ENCODE data around the gene JAK1. TPM values are rescaled to one million over a fixed set of nuclear protein-coding genes. Genes with fewer than 3 reads are reported as not detected.

JAK1 gene
- total RNA-seq, 1 donor from 2014 or later = 106 TPM

- no peak for TF ChIP-seq CTCF (IDR thresholded peaks at IDR 0.05; ENCODE audit: borderline replicate concordance)
- Histone ChIP-seq H3K4me3 (no peak overlapping the region), H3K36me3 (peaks cover 5% of the 10 kb centered on the region), H3K4me1 (peaks cover 9% of the 10 kb centered on the region), H3K27me3 (ENCODE audit: low read depth) (no peaks in the 10 kb centered on the region), H3K27ac (replicated peaks) (no peak overlapping the region), H3K9me3 (replicated peaks) (peaks cover 21% of the 10 kb centered on the region)
- DNase-seq = no peak
- intact Hi-C loops (cut with micrococcal nuclease) = no loop called here
Measured at GRCh38 chr1:64996541-64997257, 30.4 kb upstream of the JAK1 start.

DNA sequence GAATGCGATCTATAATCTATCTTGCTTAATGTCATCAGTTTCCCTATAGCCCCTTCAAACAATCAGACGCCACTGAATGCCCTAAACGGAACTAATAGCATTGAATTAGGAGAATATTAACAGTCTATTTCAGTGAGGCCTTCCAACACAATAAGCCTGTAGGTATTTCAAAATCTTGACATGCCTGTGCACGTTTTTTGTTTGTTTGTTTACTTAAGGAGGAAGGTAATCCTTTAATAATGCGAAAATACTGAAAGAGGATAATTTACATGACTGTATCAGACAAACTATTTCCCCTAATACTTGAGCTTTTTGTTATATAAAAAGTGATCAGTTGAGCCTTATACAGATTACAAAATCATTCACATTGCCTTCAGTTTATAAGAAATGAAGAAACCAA is 29.0 kb upstream of the JAK1 start:
- H3K27me3 ChIP-seq (ENCODE audit: low read depth) = no peaks in the 10 kb centered on the region
- H3K9me3 ChIP-seq (replicated peaks) = peaks cover 21% of the 10 kb centered on the region
- intact Hi-C loops (cut with micrococcal nuclease) = no loop called here
- no peak overlapping the region for H3K4me3 ChIP-seq
- no peak overlapping the region for H3K27ac ChIP-seq (replicated peaks)
- peaks cover 5% of the 10 kb centered on the region for H3K36me3 ChIP-seq
- no peak for TF ChIP-seq CTCF (IDR thresholded peaks at IDR 0.05; ENCODE audit: borderline replicate concordance)
- DNase-seq = no peak
- H3K4me1 ChIP-seq = no peaks in the 10 kb centered on the region

GRCh38 chr1:64986903-64987871 is 20.8 kb upstream of the JAK1 start:
- H3K4me1 ChIP-seq = peaks cover 12% of the 10 kb centered on the region
- no peak for DNase-seq
- H3K27ac ChIP-seq (replicated peaks) = no peak overlapping the region
- no peak for TF ChIP-seq CTCF (IDR thresholded peaks at IDR 0.05; ENCODE audit: borderline replicate concordance)
- peaks cover 23% of the 10 kb centered on the region for H3K36me3 ChIP-seq
- intact Hi-C loops (cut with micrococcal nuclease) = no loop called here
- no peaks in the 10 kb centered on the region for H3K27me3 ChIP-seq (ENCODE audit: low read depth)
- no peaks in the 10 kb centered on the region for H3K9me3 ChIP-seq (replicated peaks)
- H3K4me3 ChIP-seq = no peak overlapping the region

DNA sequence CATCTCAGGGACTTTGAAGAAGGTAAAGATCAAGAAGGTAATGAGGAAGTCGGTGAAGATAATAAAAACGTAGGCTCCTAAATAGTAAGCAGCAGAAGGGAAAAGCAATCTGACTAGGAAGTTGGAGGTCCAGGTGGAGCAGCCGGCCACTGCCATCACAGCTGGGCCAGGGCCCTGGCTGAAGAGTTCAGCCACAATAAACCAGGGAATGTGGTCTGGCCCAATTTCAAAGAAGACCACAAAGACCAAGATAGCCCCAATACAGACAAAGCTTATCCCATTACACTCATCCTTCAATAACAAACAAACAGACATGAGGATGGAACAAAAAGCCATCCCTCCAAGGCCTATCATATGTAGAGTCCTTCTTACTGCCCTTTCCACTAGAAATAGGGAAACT is 18.4 kb upstream of the JAK1 start:
- intact Hi-C loops (cut with micrococcal nuclease) = no loop called here

More for the DNA sequence above, 18.4 kb upstream of the JAK1 start:
- Histone ChIP-seq H3K4me1 (peaks cover 12% of the 10 kb centered on the region), H3K27ac (replicated peaks) (no peak overlapping the region), H3K9me3 (replicated peaks) (no peaks in the 10 kb centered on the region), H3K4me3 (no peak overlapping the region), H3K36me3 (peaks cover 26% of the 10 kb centered on the region), H3K27me3 (ENCODE audit: low read depth) (no peaks in the 10 kb centered on the region)
- no peak for DNase-seq
- no peak for TF ChIP-seq CTCF (IDR thresholded peaks at IDR 0.05; ENCODE audit: borderline replicate concordance)

Measured in left ventricle myocardium inferior (tissue), 1 donor.